IPS-15b (cell line): ENCODE measurements around the gene MPP2.
"Not testable (repeated sequence)": the region's sequence is repeated elsewhere in the genome, so short reads cannot be mapped to it uniquely, and the experiment has no call there.

Source experiments
- H3K27me3 ChIP-seq: one replicate; pipeline ENCODE4 v1.6.1; 2013; ENCODE audit warnings: low read length; ENCODE audit not compliant: control insufficient read depth, insufficient read depth
- H3K36me3 ChIP-seq: one replicate; pipeline ENCODE4 v1.6.1; 2013; ENCODE audit warnings: low read length; ENCODE audit not compliant: control insufficient read depth, insufficient read depth
- H3K4me1 ChIP-seq: one replicate; pipeline ENCODE4 v1.6.1; 2013; ENCODE audit warnings: mild to moderate bottlenecking, low read length; ENCODE audit not compliant: control insufficient read depth, insufficient read depth
- H3K4me3 ChIP-seq: one replicate; pipeline ENCODE4 v1.5.1; 2013; ENCODE audit warnings: low read depth, low read length
- H3K9ac ChIP-seq: one replicate; pipeline ENCODE4 v1.6.1; 2013; ENCODE audit warnings: low read depth, mild to moderate bottlenecking, low read length
- H3K9me3 ChIP-seq: one replicate; pipeline ENCODE4 v1.6.1; 2013; ENCODE audit warnings: mild to moderate bottlenecking, low read length; ENCODE audit not compliant: control insufficient read depth, insufficient read depth

Gene MPP2

DNA sequence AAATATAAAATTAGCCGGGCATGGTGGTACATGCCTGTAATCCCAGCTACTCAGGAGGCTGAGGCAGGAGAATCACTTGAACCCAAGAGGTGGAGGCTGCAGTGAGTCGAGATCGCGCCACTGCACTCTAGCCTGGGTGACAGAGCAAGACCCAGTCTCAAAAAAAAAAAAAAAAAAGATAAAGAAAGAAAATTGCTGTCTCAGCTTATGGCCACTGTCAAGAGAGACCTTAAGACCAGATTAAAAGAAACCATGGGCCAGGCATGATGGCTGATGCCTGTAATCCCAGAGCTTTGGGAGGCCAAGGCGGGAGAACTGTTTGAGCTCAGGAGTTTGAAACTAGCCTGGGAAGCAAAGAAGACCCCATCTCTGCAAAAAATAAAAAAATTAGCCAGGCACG, 38.3 kb downstream of the MPP2 start:
- H3K4me3 ChIP-seq, H3K9me3 ChIP-seq, H3K27me3 ChIP-seq, H3K9ac ChIP-seq, H3K4me1 ChIP-seq, H3K36me3 ChIP-seq: not testable (repeated sequence)

DNA sequence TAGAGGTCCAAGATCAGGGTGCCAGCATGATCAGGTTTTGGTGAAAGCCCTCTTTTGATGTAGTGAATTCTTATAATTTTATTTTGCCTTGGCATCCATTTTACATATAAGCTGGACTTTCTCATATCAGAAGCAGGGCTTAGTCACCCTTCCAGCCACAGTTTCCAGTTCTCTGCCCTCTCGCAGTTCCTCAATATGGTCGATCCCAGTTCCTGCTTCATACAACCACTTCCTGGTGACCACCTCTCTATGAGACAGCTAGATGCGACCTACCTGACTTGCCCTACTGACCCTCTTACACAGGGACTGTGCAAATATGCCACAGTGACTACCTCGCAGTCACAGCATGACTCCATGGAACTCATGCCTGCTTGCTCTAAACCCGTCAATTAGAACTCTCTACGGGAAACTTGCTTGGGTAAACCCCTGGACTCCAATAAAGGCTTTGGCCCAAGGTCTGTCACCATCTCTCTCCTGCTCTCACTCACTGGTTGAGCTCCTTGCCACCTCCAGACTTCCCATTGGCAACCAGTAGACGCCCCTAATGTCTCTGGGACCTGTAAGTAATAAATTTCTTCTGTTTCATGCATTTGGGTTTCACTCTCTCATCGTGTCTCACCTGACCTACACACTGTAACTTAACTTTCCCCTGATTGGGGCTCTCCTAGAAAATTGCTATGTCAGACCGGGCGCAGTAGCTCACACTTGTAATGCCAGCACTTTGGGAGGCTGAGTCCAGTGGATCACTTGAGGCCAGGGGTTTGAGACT, 38.9 kb downstream of the MPP2 start:
- Histone ChIP-seq H3K27me3 (no peaks in the 10 kb centered on the region), H3K9me3 (no peaks in the 10 kb centered on the region), H3K36me3 (no peaks in the 10 kb centered on the region), H3K4me3 (no peak overlapping the region), H3K9ac (no peak overlapping the region), H3K4me1 (no peaks in the 10 kb centered on the region)

DNA sequence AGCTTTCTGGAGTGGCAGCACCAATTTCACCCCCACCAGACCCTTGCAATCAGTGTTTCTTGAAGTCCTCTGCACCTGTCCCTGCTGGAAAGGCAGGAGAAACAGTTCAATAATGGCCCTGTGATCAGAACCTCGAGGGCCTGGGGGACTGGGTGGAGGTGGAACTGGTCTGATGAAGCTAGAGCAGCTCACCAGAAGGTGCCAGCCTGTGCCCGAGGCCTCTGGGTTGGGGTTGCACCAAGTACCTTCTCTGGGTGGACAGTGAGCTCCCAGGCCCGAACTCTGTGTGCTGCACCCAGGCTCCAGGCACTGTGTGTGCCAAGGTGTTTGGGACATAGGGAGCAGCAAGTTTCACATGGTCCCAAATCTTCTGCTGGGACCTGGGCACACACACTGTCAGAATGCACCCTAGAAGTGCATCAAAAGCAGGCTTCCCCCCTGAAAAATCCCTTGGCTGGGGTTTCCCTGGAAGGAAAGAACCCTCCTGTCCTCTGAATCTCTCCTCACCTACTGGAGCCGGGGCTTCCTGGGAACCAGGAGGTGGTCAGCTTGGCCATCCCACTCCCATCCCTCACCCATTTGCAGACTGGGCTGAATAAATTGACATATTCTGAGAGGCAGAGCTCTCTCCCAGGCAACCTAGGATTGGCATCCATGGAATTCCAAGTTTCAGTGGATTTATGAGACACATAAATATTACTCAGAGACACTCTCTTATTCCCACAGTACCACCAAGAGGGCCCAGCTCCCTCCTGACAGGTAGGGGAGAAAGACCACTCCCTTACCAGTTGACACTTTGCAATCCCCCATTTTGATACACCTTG, 43.0 kb downstream of the MPP2 start:
- Histone ChIP-seq H3K4me1 (no peaks in the 10 kb centered on the region), H3K4me3 (no peak overlapping the region), H3K9me3 (no peaks in the 10 kb centered on the region), H3K27me3 (no peaks in the 10 kb centered on the region), H3K36me3 (no peaks in the 10 kb centered on the region), H3K9ac (no peak overlapping the region)

DNA sequence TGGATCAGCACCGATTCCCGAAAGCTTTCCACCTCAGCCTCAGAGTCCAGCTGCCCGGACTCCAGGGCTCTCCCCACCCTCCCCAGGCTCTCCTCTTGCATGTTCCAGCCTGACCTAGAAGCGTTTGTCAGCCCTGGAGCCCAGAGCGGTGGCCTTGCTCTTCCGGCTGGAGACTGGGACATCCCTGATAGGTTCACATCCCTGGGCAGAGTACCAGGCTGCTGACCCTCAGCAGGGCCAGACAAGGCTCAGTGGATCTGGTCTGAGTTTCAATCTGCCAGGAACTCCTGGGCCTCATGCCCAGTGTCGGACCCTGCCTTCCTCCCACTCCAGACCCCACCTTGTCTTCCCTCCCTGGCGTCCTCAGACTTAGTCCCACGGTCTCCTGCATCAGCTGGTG, 45.4 kb downstream of the MPP2 start:
- Histone ChIP-seq H3K9ac (no peak overlapping the region), H3K4me1 (no peaks in the 10 kb centered on the region), H3K9me3 (no peaks in the 10 kb centered on the region), H3K4me3 (no peak overlapping the region), H3K27me3 (no peaks in the 10 kb centered on the region), H3K36me3 (no peaks in the 10 kb centered on the region)

DNA sequence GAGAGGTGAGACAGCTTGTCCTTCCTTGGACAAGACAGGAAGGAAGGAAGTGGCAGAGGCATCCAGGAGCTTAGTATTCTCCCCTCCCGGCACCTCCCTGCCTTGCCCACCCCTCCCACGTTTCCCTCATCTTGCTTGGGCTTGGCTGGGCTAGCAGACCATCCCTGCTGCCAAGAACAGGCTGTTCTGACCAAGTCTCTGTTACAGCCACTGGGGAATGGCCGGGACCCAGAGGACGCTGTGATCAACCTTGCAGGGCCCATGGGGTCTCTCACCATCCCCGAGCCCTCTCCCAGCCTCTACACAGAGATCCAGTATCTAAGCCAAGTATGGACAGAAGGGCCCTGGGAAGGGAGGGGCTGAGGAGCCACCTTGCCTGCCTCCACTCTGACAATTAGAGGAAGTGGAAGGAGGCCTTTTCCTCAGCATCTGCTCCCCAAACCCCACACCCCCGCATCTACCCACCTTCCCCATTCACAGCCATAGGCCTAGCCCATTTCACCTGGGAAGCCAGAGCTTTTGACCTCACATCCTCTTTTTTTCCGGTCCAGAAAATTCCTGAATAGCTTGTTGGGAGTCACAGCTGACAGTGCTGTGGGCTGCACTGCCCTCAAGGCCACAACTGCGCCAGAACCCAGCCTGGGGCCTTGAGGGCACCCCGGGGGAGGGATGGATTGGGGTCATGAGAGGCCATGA, 46.3 kb downstream of the MPP2 start:
- H3K4me3 ChIP-seq = no peak overlapping the region
- no peaks in the 10 kb centered on the region for H3K27me3 ChIP-seq
- H3K9ac ChIP-seq = no peak overlapping the region
- H3K36me3 ChIP-seq = no peaks in the 10 kb centered on the region
- no peaks in the 10 kb centered on the region for H3K4me1 ChIP-seq
- no peaks in the 10 kb centered on the region for H3K9me3 ChIP-seq

DNA sequence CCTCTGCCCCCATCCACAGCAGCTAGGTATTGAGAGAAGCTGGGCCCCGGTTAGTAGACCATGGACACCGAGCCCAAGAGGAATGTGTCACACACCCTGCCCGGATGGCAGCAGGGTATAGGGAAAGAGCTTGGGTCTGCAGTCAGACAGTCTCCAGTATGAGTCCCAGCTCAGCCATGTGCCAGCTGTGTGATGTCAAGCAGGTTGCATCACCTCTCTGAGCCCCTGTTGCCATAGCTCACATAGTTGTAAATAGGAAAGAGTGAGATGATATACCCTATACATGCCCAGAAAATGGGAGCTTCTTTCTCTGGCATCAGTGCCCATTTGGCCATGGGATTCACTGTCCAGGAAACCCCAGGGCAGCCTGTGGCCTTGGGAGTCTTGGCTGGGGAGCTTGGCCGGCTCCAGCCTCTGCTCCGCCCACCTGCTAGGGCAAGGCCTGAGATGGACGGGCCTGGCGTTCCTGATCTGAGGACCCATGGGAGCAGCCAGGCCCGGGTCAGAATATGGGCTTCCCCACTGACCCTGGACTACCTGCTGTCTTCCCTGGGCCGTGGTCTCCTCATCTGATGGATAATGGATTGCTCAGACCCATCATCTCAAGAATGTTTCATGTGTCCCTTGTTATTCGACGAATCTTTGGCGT, 47.1 kb downstream of the MPP2 start:
- no peaks in the 10 kb centered on the region for H3K27me3 ChIP-seq
- no peaks in the 10 kb centered on the region for H3K36me3 ChIP-seq
- H3K4me1 ChIP-seq = no peaks in the 10 kb centered on the region
- H3K9me3 ChIP-seq = no peaks in the 10 kb centered on the region
- no peak overlapping the region for H3K4me3 ChIP-seq
- H3K9ac ChIP-seq = no peak overlapping the region

DNA sequence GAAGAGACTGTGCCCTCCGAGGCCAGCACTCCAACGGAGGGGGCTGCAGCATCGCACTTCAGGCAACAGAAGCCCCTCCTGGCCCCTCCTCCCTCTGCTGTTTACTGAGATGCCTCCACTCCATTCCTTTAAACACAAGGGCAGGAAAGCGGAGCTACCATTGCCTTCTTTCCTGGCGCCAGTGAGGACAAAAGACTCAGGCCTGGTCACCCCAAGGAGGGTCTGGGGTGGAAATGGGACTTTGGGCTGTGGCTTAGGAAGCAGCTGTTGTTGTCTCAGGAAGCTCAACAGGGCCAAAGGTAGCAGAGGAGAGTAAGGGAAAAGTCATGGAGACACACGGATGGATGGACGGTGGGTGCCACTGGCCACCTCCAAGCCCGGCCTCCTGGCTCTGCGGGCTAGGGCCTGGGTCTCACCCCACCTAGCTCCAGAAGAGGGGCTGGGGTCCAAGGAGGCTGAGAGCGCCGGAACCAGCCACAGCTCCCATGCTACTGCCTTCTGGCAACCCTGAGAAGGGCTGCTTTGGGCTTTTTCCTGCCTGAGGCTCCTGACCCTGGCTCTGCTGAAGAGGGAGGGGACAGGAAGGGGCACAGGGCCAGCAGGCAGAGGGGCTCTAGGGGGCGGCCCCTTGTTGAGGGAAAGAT, 49.3 kb downstream of the MPP2 start:
- Histone ChIP-seq H3K27me3 (no peaks in the 10 kb centered on the region), H3K4me3 (no peak overlapping the region), H3K4me1 (no peaks in the 10 kb centered on the region), H3K9me3 (no peaks in the 10 kb centered on the region), H3K36me3 (no peaks in the 10 kb centered on the region), H3K9ac (no peak overlapping the region)

DNA sequence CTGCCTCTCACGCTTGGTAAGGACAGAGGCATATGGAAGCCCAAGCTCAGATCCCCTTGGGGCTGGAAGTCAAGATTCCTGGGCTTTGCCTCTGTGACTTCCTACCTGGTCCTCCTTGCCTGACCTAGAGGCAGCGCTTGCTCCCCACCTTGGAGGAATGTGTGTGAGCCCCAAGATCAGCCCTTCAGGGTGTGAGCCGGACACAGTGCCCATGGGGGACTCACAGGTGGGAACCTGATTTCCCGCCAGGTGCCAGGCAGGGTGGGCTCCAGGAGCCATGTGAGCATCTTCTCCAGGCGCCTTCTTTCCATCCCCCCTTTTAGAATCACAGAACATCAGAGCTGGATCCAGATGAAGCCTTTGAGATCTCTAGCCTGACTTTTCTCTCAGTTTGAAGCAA, 50.2 kb downstream of the MPP2 start:
- no peaks in the 10 kb centered on the region for H3K4me1 ChIP-seq
- H3K9me3 ChIP-seq = no peaks in the 10 kb centered on the region
- no peaks in the 10 kb centered on the region for H3K27me3 ChIP-seq
- no peak overlapping the region for H3K9ac ChIP-seq
- no peak overlapping the region for H3K4me3 ChIP-seq
- H3K36me3 ChIP-seq = no peaks in the 10 kb centered on the region

DNA sequence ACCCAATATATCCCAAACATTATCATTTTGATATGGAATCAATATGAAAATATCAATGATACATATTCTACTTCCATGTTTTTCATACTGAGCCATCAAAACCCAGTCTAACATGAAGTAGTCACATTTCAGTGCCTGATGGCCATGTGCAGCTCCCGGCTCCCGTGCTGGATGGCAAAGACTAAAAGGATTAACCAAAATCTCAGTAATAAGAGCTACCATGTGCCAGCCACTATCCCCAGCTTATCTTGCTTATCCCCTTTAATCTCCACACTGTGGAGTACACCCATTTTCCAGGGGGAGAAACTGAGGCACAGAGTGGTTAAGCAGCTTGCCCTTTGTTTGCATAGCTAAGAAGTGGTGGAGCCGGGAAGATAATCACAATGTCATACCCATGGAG, 51.2 kb downstream of the MPP2 start:
- Histone ChIP-seq H3K9me3 (no peaks in the 10 kb centered on the region), H3K27me3 (no peaks in the 10 kb centered on the region), H3K9ac (no peak overlapping the region), H3K4me3 (no peak overlapping the region), H3K4me1 (no peaks in the 10 kb centered on the region), H3K36me3 (no peaks in the 10 kb centered on the region)

DNA sequence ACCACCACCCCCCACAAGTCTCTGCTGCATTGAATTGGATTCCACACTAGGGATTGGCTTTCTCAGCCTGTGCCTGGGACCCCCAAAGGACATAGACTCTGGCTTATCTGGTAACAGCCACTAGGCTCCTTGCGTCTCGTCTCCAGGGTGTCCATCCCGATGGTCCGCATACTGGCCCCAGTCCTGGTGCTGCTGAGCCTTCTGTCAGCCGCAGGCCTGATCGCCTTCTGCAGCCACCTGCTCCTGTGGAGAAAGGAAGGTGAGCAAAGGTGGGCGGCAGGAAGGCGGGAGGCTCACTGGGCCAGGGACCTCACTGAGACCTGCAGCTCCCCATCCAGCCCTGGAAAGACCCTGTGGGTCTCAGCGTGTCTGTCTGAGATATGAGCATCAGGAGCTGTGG, 52.3 kb downstream of the MPP2 start:
- Histone ChIP-seq H3K4me3 (no peak overlapping the region), H3K4me1 (no peaks in the 10 kb centered on the region), H3K9me3 (no peaks in the 10 kb centered on the region), H3K9ac (no peak overlapping the region), H3K36me3 (no peaks in the 10 kb centered on the region), H3K27me3 (no peaks in the 10 kb centered on the region)

DNA sequence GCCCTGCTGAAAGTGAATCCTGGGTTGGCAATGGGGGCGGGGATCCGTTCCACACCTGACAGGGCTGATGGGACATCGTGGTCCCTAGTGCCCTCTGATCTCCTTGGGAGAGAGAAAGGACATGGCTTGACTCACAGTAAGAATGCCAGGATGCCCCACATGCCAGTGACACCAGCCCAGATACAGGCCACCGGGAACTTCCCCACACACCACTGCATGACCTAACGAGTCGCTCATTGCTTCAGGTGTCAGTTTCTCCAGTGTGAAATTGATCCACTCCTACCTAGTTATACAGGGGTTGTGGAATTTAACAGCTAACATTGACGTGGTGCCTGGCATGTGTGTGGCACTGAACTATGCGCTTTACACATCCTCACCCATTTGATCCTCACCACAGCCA, 52.8 kb downstream of the MPP2 start:
- Histone ChIP-seq H3K4me3 (no peak overlapping the region), H3K27me3 (no peaks in the 10 kb centered on the region), H3K4me1 (no peaks in the 10 kb centered on the region), H3K36me3 (no peaks in the 10 kb centered on the region), H3K9ac (no peak overlapping the region), H3K9me3 (no peaks in the 10 kb centered on the region)
